GM12878 (cell line): Measurements from ENCODE around the gene SCAMP5. TPM values are rescaled to one million over a fixed set of nuclear protein-coding genes. Genes with fewer than 3 reads are reported as not detected.

Source experiments
- ATAC-seq: fragments of 200-7000 bp; cut with Tn5 transposase; 3 replicates; pipeline ENCODE4 v1.9.1; 2020; ENCODE audit warnings: mild to moderate bottlenecking, moderate library complexity
- BruUV-seq: library from RNA; stranded (reverse); fragments of 400-500 nt; replicated peaks from 2 replicates; lab custom pipeline; 2021; lab: Mats Ljungman, UMichigan
- CTCF ChIA-PET: fragments of 300-600 bp; sonication (Branson Sonifier 250); formaldehyde crosslinking; extraction: SDS; loops from one replicate; lab custom pipeline; 2021; ENCODE audit warnings: inconsistent platforms; lab: Yijun Ruan, JAX
- POLR2A ChIA-PET: fragments of 350-600 bp; formaldehyde crosslinking; extraction: SDS; loops from one replicate; lab custom pipeline; 2021; ENCODE audit warnings: inconsistent platforms; lab: Charles Lee
- RAD21 ChIA-PET: fragments of 300-600 bp; sonication (Branson Sonifier 250); formaldehyde crosslinking; loops from one replicate; lab custom pipeline; 2023; ENCODE audit warnings: antibody characterized with exemption; ENCODE audit not compliant: unreplicated experiment; lab: Charles Lee
- SMC1A ChIA-PET: fragments of 300-600 bp; sonication (Branson Sonifier 250); formaldehyde crosslinking; loops from one replicate; lab custom pipeline; 2023; ENCODE audit not compliant: unreplicated experiment, uncharacterized antibody; lab: Charles Lee
- DNase-seq: peaks from one replicate; pipeline ENCODE4 v3.0.0-alpha.2; 2011; ENCODE audit warnings: low read depth, low spot score
- FAIRE-seq: peaks from 3 replicates; lab custom pipeline; 2011; peaks lifted over from hg19 to GRCh38; lab: Jason Lieb, UNC
- H2AFZ ChIP-seq: 2 replicates; pipeline ENCODE4 v1.6.0; 2011; ENCODE audit warnings: low read depth, low read length, control low read depth; ENCODE audit not compliant: control insufficient read depth
- H3K27ac ChIP-seq: 2 replicates; pipeline ENCODE4 v1.5.1; 2011; ENCODE audit warnings: control low read depth; ENCODE audit not compliant: control insufficient read depth, insufficient read depth
- H3K27me3 ChIP-seq, 2 experiments: replicated peaks in 1 of 2; 2 replicates each; pipeline versions ENCODE4 v1.6.0 to v1.6.1; 2011; ENCODE audit warnings: low read length in 1 of 2; ENCODE audit not compliant: control insufficient read depth in 2 of 2, insufficient read depth in 2 of 2
- H3K36me3 ChIP-seq, 2 experiments: 2 replicates each; pipeline ENCODE4 v1.5.1; 2011; ENCODE audit warnings: low read length in 1 of 2; ENCODE audit not compliant: control insufficient read depth in 2 of 2, insufficient read depth in 2 of 2
- H3K4me1 ChIP-seq: 2 replicates; pipeline ENCODE4 v1.6.1; 2011; ENCODE audit warnings: mild to moderate bottlenecking, low read length, moderate library complexity, mixed read lengths; ENCODE audit not compliant: control insufficient read depth, insufficient read depth
- H3K4me2 ChIP-seq: 2 replicates; pipeline ENCODE4 v1.6.0; 2011; ENCODE audit warnings: control low read depth; ENCODE audit not compliant: control insufficient read depth, insufficient read depth
- H3K4me3 ChIP-seq: fragments of 200-600 bp; sonication (generic); 2 replicates; pipeline ENCODE4 v1.5.1; 2016
- H3K79me2 ChIP-seq: 2 replicates; pipeline ENCODE4 v1.6.0; 2011; ENCODE audit warnings: low read length; ENCODE audit not compliant: control insufficient read depth, insufficient read depth
- H3K9ac ChIP-seq: 2 replicates; pipeline ENCODE4 v1.8.0; 2011; ENCODE audit warnings: low read length, control low read depth, mixed read lengths; ENCODE audit not compliant: control insufficient read depth, insufficient read depth
- H3K9me3 ChIP-seq: replicated peaks from 3 replicates; pipeline ENCODE4 v1.5.1; 2011; ENCODE audit warnings: mild to moderate bottlenecking, low read length; ENCODE audit not compliant: control insufficient read depth, insufficient read depth
- H4K20me1 ChIP-seq: 2 replicates; pipeline ENCODE4 v1.6.0; 2011; ENCODE audit not compliant: control insufficient read depth, insufficient read depth
- CBX5 ChIP-seq: sonication (generic); IDR thresholded peaks from 2 replicates; pipeline ENCODE4 v1.6.1; 2016; ENCODE audit warnings: low read depth, moderate library complexity, mild to moderate bottlenecking, inconsistent platforms
- HDGF ChIP-seq: fragments of 450-650 bp; IDR thresholded peaks from 2 replicates; pipeline ENCODE4 v1.6.1; 2016; ENCODE audit warnings: antibody characterized with exemption
- IKZF1 ChIP-seq: fragments of 450-650 bp; conservative IDR thresholded peaks from 2 replicates; pipeline ENCODE4 v1.6.1; 2017; ENCODE audit warnings: antibody characterized with exemption, mild to moderate bottlenecking
- IKZF2 ChIP-seq, 2 experiments: fragments of 450-650 bp; IDR thresholded peaks; 2 replicates each; pipeline ENCODE4 v1.6.1; 2017; ENCODE audit warnings: mild to moderate bottlenecking in 2 of 2, moderate library complexity in 2 of 2
- NFXL1 ChIP-seq: fragments of 450-650 bp; IDR thresholded peaks from 2 replicates; pipeline ENCODE4 v1.6.1; 2017; ENCODE audit warnings: antibody characterized with exemption, mild to moderate bottlenecking, borderline replicate concordance
- SMC3 ChIP-seq: IDR thresholded peaks from 2 replicates; pipeline ENCODE4 v1.6.1; 2011; ENCODE audit warnings: low read length, improper control_type of control experiment, borderline replicate concordance
- SREBF1 ChIP-seq: IDR thresholded peaks from 2 replicates; pipeline ENCODE4 v1.6.1; 2012; ENCODE audit warnings: mild to moderate bottlenecking, low read length
- SRF ChIP-seq, 2 experiments: IDR thresholded peaks; 2 replicates each; pipeline ENCODE4 v1.6.1; 2011; ENCODE audit warnings: low read depth in 2 of 2, low read length in 2 of 2, mild to moderate bottlenecking in 1 of 2, moderate library complexity in 1 of 2
- SUZ12 ChIP-seq: fragments of 200-600 bp; sonication (generic); IDR thresholded peaks from one replicate; pipeline ENCODE4 v1.6.1; 2018; ENCODE audit warnings: antibody characterized with exemption, mild to moderate bottlenecking; ENCODE audit not compliant: unreplicated experiment
- WGBS: methylation state at CpG from one replicate; pipeline ENCODE4 v1.1.6; 2016; ENCODE audit warnings: low lambda C conversion rate; ENCODE audit not compliant: insufficient replicate concordance, insufficient coverage; ENCODE audit errors: missing lambda C conversion rate; 5-methylcytosine and 5-hydroxymethylcytosine counted together
- in situ Hi-C: fragments of 300-500 bp; cut with MboI; formaldehyde crosslinking; loops from 9 replicates; pipeline ENCODE4 v1.14.3; 2018; ENCODE audit warnings: mixed read lengths
- intact Hi-C: fragments of 100-400 bp; cut with micrococcal nuclease; formaldehyde crosslinking; loops from one replicate; pipeline ENCODE4 v1.14.2; 2022; ENCODE audit not compliant: unreplicated experiment
- polyA plus RNA-seq, 11 experiments: library from polyadenylated mRNA; depleted of rRNA in 4 of 11; unstranded in 6 of 11; stranded (reverse) in 5 of 11; fragments of >200 nt; fragmentation: Nextera tagmentation in 4 of 11; fragmentation: Illumina TruSeq in 1 of 11; extraction: Ambion mirVana in 4 of 11; extraction: Trizol in 1 of 11; gene quantifications; 1 replicate in 1 of 11; 2 replicates in 10 of 11; pipeline versions ENCODE4 v1.2.1 to v1.2.3, GENCODE V29; 2011 to 2016; ENCODE audit warnings: inconsistent platforms in 2 of 11, missing spikeins in 2 of 11, low read depth in 1 of 11
- total RNA-seq, 4 experiments: library from RNA; depleted of rRNA in 3 of 4; stranded (reverse); fragments of >200 nt in 3 of 4; fragmentation: Illumina TruSeq in 1 of 4; extraction: Trizol in 1 of 4; gene quantifications; 2 replicates each; pipeline versions ENCODE4 v1.2.1 to v1.2.3, GENCODE V29; 2013 to 2021
- TF ChIP-seq, protein P1 (sequence below): IDR thresholded peaks from 2 replicates; pipeline ENCODE4 v1.6.1; 2012; ENCODE audit warnings: low read length, inconsistent platforms
- TF ChIP-seq, protein P2 (sequence below): fragments of 450-650 bp; IDR thresholded peaks from 2 replicates; pipeline ENCODE4 v1.6.1; 2016; ENCODE audit warnings: mild to moderate bottlenecking
- TF ChIP-seq, protein P3 (sequence below): fragments of 450-650 bp; IDR thresholded peaks from 2 replicates; pipeline ENCODE4 v1.6.1; 2017; ENCODE audit warnings: borderline replicate concordance
- TF ChIP-seq, protein P4 (sequence below): fragments of 450-650 bp; formaldehyde crosslinking; IDR thresholded peaks from 2 replicates; pipeline ENCODE4 v1.5.0; 2022; ENCODE audit warnings: mild to moderate bottlenecking, missing genetic modification characterization
- TF ChIP-seq, protein P5 (sequence below): fragments of 450-650 bp; IDR thresholded peaks from 2 replicates; pipeline ENCODE4 v1.6.1; 2017; ENCODE audit warnings: antibody characterized with exemption, mild to moderate bottlenecking, moderate library complexity

SCAMP5 gene
- total and polyA plus RNA-seq, 10 of the 15 experiments (the other 5 are each of a cell fraction or from before 2014, with no cell fraction given) = 1.6 to 41.6 (median 16.9) TPM

DNA sequence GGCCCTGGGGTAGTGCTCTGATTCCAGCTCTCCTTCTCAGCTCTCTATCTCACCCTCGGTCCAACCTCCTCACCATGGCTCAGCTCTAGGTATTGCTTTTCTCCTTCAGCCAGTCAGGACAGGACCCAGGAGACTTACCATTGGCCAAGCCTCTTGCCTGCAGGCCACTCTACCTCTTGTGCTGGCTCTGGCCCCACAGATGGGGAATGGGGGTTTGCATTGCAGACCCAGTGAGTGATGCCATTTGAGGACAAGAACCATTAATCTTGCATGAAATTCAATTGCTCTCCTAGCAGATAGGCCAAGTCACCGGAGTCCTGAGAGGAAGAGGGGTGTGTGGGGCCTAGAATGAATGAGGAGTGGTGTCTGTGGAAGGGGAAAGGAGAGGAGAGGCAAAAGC is 32.7 kb upstream of the SCAMP5 start:
- TF ChIP-seq SMC3 (no peak), CBX5 (no peak), SRF (IDR thresholded peaks at IDR 0.05; ENCODE audit: low read depth in 2 of 2, low read length in 2 of 2) (no peak), IKZF1 (no peak), SUZ12 (no peak), IKZF2 (IDR thresholded peaks at IDR 0.05) (no peak), HDGF (no peak), SREBF1 (no peak), NFXL1 (no peak)
- TF ChIP-seq, protein P1, sequence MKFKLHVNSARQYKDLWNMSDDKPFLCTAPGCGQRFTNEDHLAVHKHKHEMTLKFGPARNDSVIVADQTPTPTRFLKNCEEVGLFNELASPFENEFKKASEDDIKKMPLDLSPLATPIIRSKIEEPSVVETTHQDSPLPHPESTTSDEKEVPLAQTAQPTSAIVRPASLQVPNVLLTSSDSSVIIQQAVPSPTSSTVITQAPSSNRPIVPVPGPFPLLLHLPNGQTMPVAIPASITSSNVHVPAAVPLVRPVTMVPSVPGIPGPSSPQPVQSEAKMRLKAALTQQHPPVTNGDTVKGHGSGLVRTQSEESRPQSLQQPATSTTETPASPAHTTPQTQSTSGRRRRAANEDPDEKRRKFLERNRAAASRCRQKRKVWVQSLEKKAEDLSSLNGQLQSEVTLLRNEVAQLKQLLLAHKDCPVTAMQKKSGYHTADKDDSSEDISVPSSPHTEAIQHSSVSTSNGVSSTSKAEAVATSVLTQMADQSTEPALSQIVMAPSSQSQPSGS = no peak
- TF ChIP-seq, protein P2, sequence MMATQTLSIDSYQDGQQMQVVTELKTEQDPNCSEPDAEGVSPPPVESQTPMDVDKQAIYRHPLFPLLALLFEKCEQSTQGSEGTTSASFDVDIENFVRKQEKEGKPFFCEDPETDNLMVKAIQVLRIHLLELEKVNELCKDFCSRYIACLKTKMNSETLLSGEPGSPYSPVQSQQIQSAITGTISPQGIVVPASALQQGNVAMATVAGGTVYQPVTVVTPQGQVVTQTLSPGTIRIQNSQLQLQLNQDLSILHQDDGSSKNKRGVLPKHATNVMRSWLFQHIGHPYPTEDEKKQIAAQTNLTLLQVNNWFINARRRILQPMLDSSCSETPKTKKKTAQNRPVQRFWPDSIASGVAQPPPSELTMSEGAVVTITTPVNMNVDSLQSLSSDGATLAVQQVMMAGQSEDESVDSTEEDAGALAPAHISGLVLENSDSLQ = no peak
- TF ChIP-seq, protein P3, sequence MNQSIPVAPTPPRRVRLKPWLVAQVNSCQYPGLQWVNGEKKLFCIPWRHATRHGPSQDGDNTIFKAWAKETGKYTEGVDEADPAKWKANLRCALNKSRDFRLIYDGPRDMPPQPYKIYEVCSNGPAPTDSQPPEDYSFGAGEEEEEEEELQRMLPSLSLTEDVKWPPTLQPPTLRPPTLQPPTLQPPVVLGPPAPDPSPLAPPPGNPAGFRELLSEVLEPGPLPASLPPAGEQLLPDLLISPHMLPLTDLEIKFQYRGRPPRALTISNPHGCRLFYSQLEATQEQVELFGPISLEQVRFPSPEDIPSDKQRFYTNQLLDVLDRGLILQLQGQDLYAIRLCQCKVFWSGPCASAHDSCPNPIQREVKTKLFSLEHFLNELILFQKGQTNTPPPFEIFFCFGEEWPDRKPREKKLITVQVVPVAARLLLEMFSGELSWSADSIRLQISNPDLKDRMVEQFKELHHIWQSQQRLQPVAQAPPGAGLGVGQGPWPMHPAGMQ = no peak
- TF ChIP-seq, protein P4, sequence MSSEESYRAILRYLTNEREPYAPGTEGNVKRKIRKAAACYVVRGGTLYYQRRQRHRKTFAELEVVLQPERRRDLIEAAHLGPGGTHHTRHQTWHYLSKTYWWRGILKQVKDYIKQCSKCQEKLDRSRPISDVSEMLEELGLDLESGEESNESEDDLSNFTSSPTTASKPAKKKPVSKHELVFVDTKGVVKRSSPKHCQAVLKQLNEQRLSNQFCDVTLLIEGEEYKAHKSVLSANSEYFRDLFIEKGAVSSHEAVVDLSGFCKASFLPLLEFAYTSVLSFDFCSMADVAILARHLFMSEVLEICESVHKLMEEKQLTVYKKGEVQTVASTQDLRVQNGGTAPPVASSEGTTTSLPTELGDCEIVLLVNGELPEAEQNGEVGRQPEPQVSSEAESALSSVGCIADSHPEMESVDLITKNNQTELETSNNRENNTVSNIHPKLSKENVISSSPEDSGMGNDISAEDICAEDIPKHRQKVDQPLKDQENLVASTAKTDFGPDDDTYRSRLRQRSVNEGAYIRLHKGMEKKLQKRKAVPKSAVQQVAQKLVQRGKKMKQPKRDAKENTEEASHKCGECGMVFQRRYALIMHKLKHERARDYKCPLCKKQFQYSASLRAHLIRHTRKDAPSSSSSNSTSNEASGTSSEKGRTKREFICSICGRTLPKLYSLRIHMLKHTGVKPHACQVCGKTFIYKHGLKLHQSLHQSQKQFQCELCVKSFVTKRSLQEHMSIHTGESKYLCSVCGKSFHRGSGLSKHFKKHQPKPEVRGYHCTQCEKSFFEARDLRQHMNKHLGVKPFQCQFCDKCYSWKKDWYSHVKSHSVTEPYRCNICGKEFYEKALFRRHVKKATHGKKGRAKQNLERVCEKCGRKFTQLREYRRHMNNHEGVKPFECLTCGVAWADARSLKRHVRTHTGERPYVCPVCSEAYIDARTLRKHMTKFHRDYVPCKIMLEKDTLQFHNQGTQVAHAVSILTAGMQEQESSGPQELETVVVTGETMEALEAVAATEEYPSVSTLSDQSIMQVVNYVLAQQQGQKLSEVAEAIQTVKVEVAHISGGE (CRISPR knock-in tag) = no peak
- TF ChIP-seq, protein P5, sequence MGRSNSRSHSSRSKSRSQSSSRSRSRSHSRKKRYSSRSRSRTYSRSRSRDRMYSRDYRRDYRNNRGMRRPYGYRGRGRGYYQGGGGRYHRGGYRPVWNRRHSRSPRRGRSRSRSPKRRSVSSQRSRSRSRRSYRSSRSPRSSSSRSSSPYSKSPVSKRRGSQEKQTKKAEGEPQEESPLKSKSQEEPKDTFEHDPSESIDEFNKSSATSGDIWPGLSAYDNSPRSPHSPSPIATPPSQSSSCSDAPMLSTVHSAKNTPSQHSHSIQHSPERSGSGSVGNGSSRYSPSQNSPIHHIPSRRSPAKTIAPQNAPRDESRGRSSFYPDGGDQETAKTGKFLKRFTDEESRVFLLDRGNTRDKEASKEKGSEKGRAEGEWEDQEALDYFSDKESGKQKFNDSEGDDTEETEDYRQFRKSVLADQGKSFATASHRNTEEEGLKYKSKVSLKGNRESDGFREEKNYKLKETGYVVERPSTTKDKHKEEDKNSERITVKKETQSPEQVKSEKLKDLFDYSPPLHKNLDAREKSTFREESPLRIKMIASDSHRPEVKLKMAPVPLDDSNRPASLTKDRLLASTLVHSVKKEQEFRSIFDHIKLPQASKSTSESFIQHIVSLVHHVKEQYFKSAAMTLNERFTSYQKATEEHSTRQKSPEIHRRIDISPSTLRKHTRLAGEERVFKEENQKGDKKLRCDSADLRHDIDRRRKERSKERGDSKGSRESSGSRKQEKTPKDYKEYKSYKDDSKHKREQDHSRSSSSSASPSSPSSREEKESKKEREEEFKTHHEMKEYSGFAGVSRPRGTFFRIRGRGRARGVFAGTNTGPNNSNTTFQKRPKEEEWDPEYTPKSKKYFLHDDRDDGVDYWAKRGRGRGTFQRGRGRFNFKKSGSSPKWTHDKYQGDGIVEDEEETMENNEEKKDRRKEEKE = no peak
- no TSS peak for BruUV-seq
- Histone ChIP-seq H3K27ac (no peak overlapping the region), H2AFZ (no peak overlapping the region), H3K27me3 (peaks cover 7 to 10% of the 10 kb centered on the region in 2 experiments), H3K4me1 (peaks cover 16% of the 10 kb centered on the region), H3K36me3 (no peaks in the 10 kb centered on the region), H4K20me1 (no peaks in the 10 kb centered on the region), H3K4me2 (no peak overlapping the region), H3K79me2 (no peaks in the 10 kb centered on the region), H3K9ac (no peak overlapping the region), H3K9me3 (no peaks in the 10 kb centered on the region), H3K4me3 (no peak overlapping the region)
- in situ Hi-C loops (no loop called here), intact Hi-C loops (no loop called here)
- FAIRE-seq (no peak), ATAC-seq (no peak), DNase-seq (no peak)
- POLR2A ChIA-PET = no interaction called here
- SMC1A ChIA-PET = no interaction called here
- CTCF ChIA-PET = interaction anchor here (0.7 to 3.7 kb wide), 5 partner anchors 12 to 328 kb away, joined by 3 to 24 read pairs (median 5); no protein-coding TSS in a partner anchor
- RAD21 ChIA-PET = no interaction called here
- 43% methylated on average over 2 of the region's 2 CpGs for WGBS
